H9 (cell line): ENCODE measurements around the gene FAXDC2. TPM values are rescaled to one million over a fixed set of nuclear protein-coding genes. Genes with fewer than 3 reads are reported as not detected.

Source experiments
- DNase-seq: peaks from one replicate; pipeline ENCODE4 v3.0.0-alpha.2; 2017
- H2AFZ ChIP-seq: one replicate; pipeline ENCODE4 v1.6.1; 2013; ENCODE audit warnings: mild to moderate bottlenecking, low read length, control low read depth, moderate library complexity
- H2AK5ac ChIP-seq: 2 replicates; pipeline ENCODE4 v1.6.1; 2013; ENCODE audit warnings: low read length, control low read depth, mixed read lengths; ENCODE audit not compliant: insufficient read length
- H2BK120ac ChIP-seq: one replicate; pipeline ENCODE4 v1.6.1; 2013; ENCODE audit warnings: low read depth, mild to moderate bottlenecking, low read length, control low read depth, inconsistent platforms; ENCODE audit not compliant: poor library complexity, severe bottlenecking
- H2BK12ac ChIP-seq: 2 replicates; pipeline ENCODE4 v1.6.1; 2013; ENCODE audit warnings: low read length, control low read depth, mixed read lengths, low read depth; ENCODE audit not compliant: insufficient read length
- H2BK15ac ChIP-seq: 2 replicates; pipeline ENCODE4 v1.6.1; 2013; ENCODE audit warnings: low read depth, low read length, control low read depth
- H2BK20ac ChIP-seq: one replicate; pipeline ENCODE4 v1.6.1; 2013; ENCODE audit warnings: low read depth, mild to moderate bottlenecking, low read length, control low read depth, inconsistent platforms; ENCODE audit not compliant: poor library complexity, severe bottlenecking
- H2BK5ac ChIP-seq: 2 replicates; pipeline ENCODE4 v1.6.1; 2013; ENCODE audit warnings: low read length, control low read depth, mixed read lengths; ENCODE audit not compliant: insufficient read length
- H3K14ac ChIP-seq: 2 replicates; pipeline ENCODE4 v1.6.1; 2013; ENCODE audit warnings: low read length, control low read depth; ENCODE audit not compliant: insufficient read depth
- H3K18ac ChIP-seq: 2 replicates; pipeline ENCODE4 v1.6.1; 2013; ENCODE audit warnings: low read depth, mild to moderate bottlenecking, mixed read lengths, low read length, control low read depth; ENCODE audit not compliant: insufficient read length
- H3K23ac ChIP-seq: 2 replicates; pipeline ENCODE4 v1.6.1; 2013; ENCODE audit warnings: low read length, control low read depth, mixed read lengths, low read depth; ENCODE audit not compliant: insufficient read length
- H3K23me2 ChIP-seq: 2 replicates; pipeline ENCODE4 v1.6.1; 2013; ENCODE audit warnings: low read depth, mild to moderate bottlenecking, mixed read lengths, low read length, control low read depth; ENCODE audit not compliant: insufficient read length, poor library complexity, severe bottlenecking
- H3K27ac ChIP-seq: 2 replicates; pipeline ENCODE4 v1.5.1; 2013; ENCODE audit warnings: low read length, control low read depth, mixed read lengths, low read depth; ENCODE audit not compliant: insufficient read length
- H3K27me3 ChIP-seq: 2 replicates; pipeline ENCODE4 v1.6.1; 2013; ENCODE audit warnings: low read length, control low read depth, inconsistent platforms; ENCODE audit not compliant: insufficient read depth
- H3K4ac ChIP-seq: 2 replicates; pipeline ENCODE4 v1.6.1; 2013; ENCODE audit warnings: low read depth, mild to moderate bottlenecking, control low read depth, inconsistent platforms, low read length, moderate library complexity
- H3K4me1 ChIP-seq: 2 replicates; pipeline ENCODE4 v1.6.1; 2013; ENCODE audit warnings: low read length, control low read depth, inconsistent platforms; ENCODE audit not compliant: insufficient read depth
- H3K4me2 ChIP-seq: 2 replicates; pipeline ENCODE4 v1.6.1; 2013; ENCODE audit warnings: low read length, control low read depth, mixed read lengths; ENCODE audit not compliant: insufficient read length, insufficient read depth
- H3K56ac ChIP-seq: 2 replicates; pipeline ENCODE4 v1.6.1; 2013; ENCODE audit warnings: low read depth, mild to moderate bottlenecking, mixed read lengths, low read length, control low read depth; ENCODE audit not compliant: insufficient read length
- H3K79me1 ChIP-seq: 2 replicates; pipeline ENCODE4 v1.6.1; 2013; ENCODE audit warnings: low read depth, mild to moderate bottlenecking, moderate library complexity, low read length, control low read depth, inconsistent platforms; ENCODE audit not compliant: insufficient read depth, poor library complexity, severe bottlenecking
- H3K79me2 ChIP-seq: 2 replicates; pipeline ENCODE4 v1.6.1; 2013; ENCODE audit warnings: low read length, control low read depth, inconsistent platforms; ENCODE audit not compliant: insufficient read depth
- H3K9ac ChIP-seq: 2 replicates; pipeline ENCODE4 v1.6.1; 2013; ENCODE audit warnings: low read length, control low read depth, mixed read lengths; ENCODE audit not compliant: insufficient read length; ENCODE audit errors: extremely low read depth
- H3K9me3 ChIP-seq: one replicate; pipeline ENCODE4 v1.6.1; 2013; ENCODE audit warnings: low read depth, low read length, inconsistent platforms; ENCODE audit not compliant: control insufficient read depth
- H3T11ph ChIP-seq: one replicate; pipeline ENCODE4 v1.6.1; 2013; ENCODE audit warnings: mild to moderate bottlenecking, low read length, control low read depth, inconsistent platforms
- H4K20me1 ChIP-seq: one replicate; pipeline ENCODE4 v1.6.1; 2013; ENCODE audit not compliant: control insufficient read depth, insufficient read length, insufficient read depth
- H4K5ac ChIP-seq: 2 replicates; pipeline ENCODE4 v1.6.1; 2013; ENCODE audit warnings: low read depth, mild to moderate bottlenecking, mixed read lengths, low read length, control low read depth; ENCODE audit not compliant: insufficient read length
- H4K8ac ChIP-seq: replicated peaks from 2 replicates; pipeline ENCODE4 v1.6.1; 2013; ENCODE audit warnings: low read length, control low read depth, mixed read lengths, low read depth; ENCODE audit not compliant: insufficient read length
- H4K91ac ChIP-seq: 2 replicates; pipeline ENCODE4 v1.6.1; 2013; ENCODE audit warnings: low read depth, mild to moderate bottlenecking, moderate library complexity, mixed read lengths, low read length, control low read depth; ENCODE audit not compliant: insufficient read length
- H3K27ac Mint-ChIP-seq, 3 experiments: 2 replicates in 2 of 3; 3 replicates in 1 of 3; pipeline ENCODE4 v1.8.0; 2020 to 2021; ENCODE audit warnings: mixed read lengths in 3 of 3, mild to moderate bottlenecking in 1 of 3, moderate library complexity in 1 of 3
- H3K27me3 Mint-ChIP-seq: 2 replicates; pipeline ENCODE4 v1.8.0; 2021; ENCODE audit warnings: low read depth, mild to moderate bottlenecking, moderate library complexity, mixed read lengths
- H3K36me3 Mint-ChIP-seq, 3 experiments: 2 replicates in 2 of 3; 3 replicates in 1 of 3; pipeline ENCODE4 v1.8.0; 2020 to 2021; ENCODE audit warnings: low read depth in 3 of 3, mixed read lengths in 3 of 3; ENCODE audit not compliant: insufficient read depth in 1 of 3
- H3K4me1 Mint-ChIP-seq, 2 experiments: 2 replicates each; pipeline ENCODE4 v1.8.0; 2020; ENCODE audit warnings: mixed read lengths in 2 of 2
- H3K4me3 Mint-ChIP-seq, 2 experiments: 2 replicates in 1 of 2; 3 replicates in 1 of 2; pipeline ENCODE4 v1.8.0; 2020 to 2021; ENCODE audit warnings: mild to moderate bottlenecking in 2 of 2, mixed read lengths in 2 of 2, moderate library complexity in 1 of 2
- H3K9me3 Mint-ChIP-seq, 2 experiments: 2 replicates in 1 of 2; 3 replicates in 1 of 2; pipeline ENCODE4 v1.8.0; 2020; ENCODE audit warnings: mild to moderate bottlenecking in 2 of 2, mixed read lengths in 2 of 2, moderate library complexity in 1 of 2
- WGBS: extraction: QIAGEN DNeasy Blood & Tissue Kit; methylation state at CpG from one replicate; pipeline ENCODE4 v1.1.7; 2013; ENCODE audit warnings: missing lambda C conversion rate, low lambda C conversion rate, mixed read lengths; ENCODE audit not compliant: insufficient read length; ENCODE audit errors: extremely low coverage; 5-methylcytosine and 5-hydroxymethylcytosine counted together
- total RNA-seq: library from RNA; stranded (reverse); gene quantifications from 2 replicates; pipeline ENCODE4 v1.2.1, GENCODE V29; 2021
- TF ChIP-seq, protein P1 (sequence below): fragments of 200-600 bp; sonication (generic); conservative IDR thresholded peaks from 3 replicates; pipeline ENCODE4 v1.8.0; 2021; ENCODE audit warnings: antibody characterized with exemption, mild to moderate bottlenecking

The FAXDC2 gene
- total RNA-seq, 1 experiment from 2014 or later = 3.0 TPM

DNA sequence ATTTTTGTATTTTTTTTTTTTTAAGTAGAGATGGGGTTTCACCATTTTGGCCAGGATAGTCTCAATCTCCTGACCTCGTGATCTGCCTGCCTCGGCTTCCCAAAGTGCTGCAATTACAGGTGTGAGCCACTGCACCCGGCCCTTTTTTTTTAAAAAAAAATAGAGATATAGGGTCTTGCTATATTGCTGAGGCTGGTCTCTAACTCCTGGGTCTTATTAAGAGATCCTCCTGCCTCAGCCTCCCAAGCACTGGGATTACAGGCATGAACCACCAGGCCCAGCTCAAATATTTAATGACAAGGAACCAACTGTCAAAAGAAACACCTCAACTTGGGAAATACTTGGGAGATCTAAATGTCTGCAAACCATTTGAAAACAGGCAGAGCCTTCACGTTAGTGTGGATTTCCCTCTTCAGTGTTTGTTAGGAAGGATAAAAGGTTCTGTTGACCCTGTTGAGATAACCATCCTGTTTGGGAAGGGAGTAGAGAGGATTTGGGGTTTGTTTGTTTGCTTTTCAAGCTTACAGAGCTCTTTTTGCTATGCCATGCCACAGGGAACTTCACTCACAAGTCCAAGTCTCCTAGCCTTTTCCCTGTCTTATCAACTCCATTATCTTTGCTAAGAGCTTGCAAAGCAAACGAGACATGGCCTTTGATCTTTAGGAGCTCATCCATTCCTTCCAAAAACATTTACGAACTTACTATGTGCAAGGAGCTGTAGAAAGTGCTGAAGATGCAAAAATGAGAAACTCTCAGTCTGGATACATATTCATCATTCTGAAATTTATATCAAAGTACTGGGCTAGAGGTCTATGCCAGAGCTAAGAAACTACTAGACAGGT is 7.5 kb downstream of the FAXDC2 start:
- Histone ChIP-seq H3K4me1 (no peaks in the 10 kb centered on the region), H3K27ac (no peak overlapping the region), H2BK15ac (no peak overlapping the region), H3K27me3 (no peaks in the 10 kb centered on the region), H3K4ac (no peak overlapping the region), H3K14ac (no peak overlapping the region), H3K79me2 (no peaks in the 10 kb centered on the region), H4K91ac (no peak overlapping the region), H3K9me3 (no peaks in the 10 kb centered on the region), H3K23ac (no peak overlapping the region), H2AK5ac (no peak overlapping the region), H2BK12ac (no peak overlapping the region), H3K56ac (no peak overlapping the region), H3K23me2 (no peaks in the 10 kb centered on the region), H2BK5ac (no peak overlapping the region), H2BK120ac (no peak overlapping the region), H3K4me2 (no peak overlapping the region), H3T11ph (no peak overlapping the region), H2BK20ac (no peak overlapping the region), H3K18ac (no peak overlapping the region), H3K9ac (no peak overlapping the region), H4K5ac (no peak overlapping the region), H4K20me1 (no peaks in the 10 kb centered on the region), H3K79me1 (no peaks in the 10 kb centered on the region), H4K8ac (no peak overlapping the region), H2AFZ (no peak overlapping the region)
- Mint-ChIP-seq H3K4me1 (no peaks in the 10 kb centered on the region), H3K27ac (no peak overlapping the region), H3K9me3 (no peaks in the 10 kb centered on the region), H3K27me3 (no peaks in the 10 kb centered on the region; the same call in 1 of the 2 replicates), H3K4me3 (no peak overlapping the region), H3K36me3 (no peaks in the 10 kb centered on the region; a peak in 1 of 7 replicates)
- DNase-seq = no peak
- TF ChIP-seq, protein P1, sequence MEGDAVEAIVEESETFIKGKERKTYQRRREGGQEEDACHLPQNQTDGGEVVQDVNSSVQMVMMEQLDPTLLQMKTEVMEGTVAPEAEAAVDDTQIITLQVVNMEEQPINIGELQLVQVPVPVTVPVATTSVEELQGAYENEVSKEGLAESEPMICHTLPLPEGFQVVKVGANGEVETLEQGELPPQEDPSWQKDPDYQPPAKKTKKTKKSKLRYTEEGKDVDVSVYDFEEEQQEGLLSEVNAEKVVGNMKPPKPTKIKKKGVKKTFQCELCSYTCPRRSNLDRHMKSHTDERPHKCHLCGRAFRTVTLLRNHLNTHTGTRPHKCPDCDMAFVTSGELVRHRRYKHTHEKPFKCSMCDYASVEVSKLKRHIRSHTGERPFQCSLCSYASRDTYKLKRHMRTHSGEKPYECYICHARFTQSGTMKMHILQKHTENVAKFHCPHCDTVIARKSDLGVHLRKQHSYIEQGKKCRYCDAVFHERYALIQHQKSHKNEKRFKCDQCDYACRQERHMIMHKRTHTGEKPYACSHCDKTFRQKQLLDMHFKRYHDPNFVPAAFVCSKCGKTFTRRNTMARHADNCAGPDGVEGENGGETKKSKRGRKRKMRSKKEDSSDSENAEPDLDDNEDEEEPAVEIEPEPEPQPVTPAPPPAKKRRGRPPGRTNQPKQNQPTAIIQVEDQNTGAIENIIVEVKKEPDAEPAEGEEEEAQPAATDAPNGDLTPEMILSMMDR = no peak
- WGBS = no CpG with 5 or more reads among the region's 6 CpGs
